Vagina (tissue), 2 donors: ENCODE results near the gene CKMT2.

Source experiments
- POLR2A ChIP-seq, 2 donors: fragments of 450-650 bp; IDR thresholded peaks; one replicate each; pipeline ENCODE4 v1.6.1; 2017; ENCODE audit warnings: antibody characterized with exemption in 2 of 2, mild to moderate bottlenecking in 2 of 2, moderate library complexity in 2 of 2
- POLR2AphosphoS5 ChIP-seq, 2 donors: sonication (generic); formaldehyde crosslinking; IDR thresholded peaks; one replicate each; pipeline ENCODE4 v1.9.0; 2017; ENCODE audit warnings: antibody characterized with exemption in 2 of 2, mild to moderate bottlenecking in 2 of 2, low read depth in 1 of 2; ENCODE audit not compliant: insufficient read depth in 1 of 2
- TF ChIP-seq, protein P1 (sequence below), 3 experiments: fragments of 450-650 bp in 2 of 3; fragments of 200-600 bp in 1 of 3; sonication (generic) in 1 of 3; IDR thresholded peaks; one replicate each; pipeline ENCODE4 v1.5.1; 2017 to 2019; ENCODE audit warnings: antibody characterized with exemption in 3 of 3, mild to moderate bottlenecking in 2 of 3, moderate library complexity in 2 of 3

DNA sequence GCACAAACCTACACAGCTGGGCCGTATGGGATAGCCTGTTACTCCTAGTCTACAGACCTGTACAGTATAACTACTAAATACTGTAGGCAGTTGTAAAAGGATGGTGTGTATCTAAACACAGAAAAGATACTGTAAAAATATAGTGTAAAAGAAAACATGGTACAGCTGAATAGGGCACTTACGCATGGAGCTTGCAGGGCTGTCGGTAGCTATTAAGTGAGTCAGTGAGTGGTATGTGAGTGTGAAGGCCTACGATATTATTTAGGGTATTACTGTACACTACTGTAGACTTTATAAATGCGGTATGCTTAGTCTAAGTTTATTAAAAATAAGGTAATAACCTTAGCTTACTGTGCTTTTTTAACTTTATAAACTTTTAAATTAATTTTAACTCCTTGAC, 69.5 kb downstream of the CKMT2 start:
- TF ChIP-seq, protein P1, sequence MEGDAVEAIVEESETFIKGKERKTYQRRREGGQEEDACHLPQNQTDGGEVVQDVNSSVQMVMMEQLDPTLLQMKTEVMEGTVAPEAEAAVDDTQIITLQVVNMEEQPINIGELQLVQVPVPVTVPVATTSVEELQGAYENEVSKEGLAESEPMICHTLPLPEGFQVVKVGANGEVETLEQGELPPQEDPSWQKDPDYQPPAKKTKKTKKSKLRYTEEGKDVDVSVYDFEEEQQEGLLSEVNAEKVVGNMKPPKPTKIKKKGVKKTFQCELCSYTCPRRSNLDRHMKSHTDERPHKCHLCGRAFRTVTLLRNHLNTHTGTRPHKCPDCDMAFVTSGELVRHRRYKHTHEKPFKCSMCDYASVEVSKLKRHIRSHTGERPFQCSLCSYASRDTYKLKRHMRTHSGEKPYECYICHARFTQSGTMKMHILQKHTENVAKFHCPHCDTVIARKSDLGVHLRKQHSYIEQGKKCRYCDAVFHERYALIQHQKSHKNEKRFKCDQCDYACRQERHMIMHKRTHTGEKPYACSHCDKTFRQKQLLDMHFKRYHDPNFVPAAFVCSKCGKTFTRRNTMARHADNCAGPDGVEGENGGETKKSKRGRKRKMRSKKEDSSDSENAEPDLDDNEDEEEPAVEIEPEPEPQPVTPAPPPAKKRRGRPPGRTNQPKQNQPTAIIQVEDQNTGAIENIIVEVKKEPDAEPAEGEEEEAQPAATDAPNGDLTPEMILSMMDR (IDR thresholded peaks at IDR 0.05), result no peak
- TF ChIP-seq POLR2A (IDR thresholded peaks at IDR 0.05), result no peak
- no peak for TF ChIP-seq POLR2AphosphoS5 (IDR thresholded peaks at IDR 0.05; ENCODE audit: insufficient read depth in 1 of 2, low read depth in 1 of 2)
